Neuronal stem cell (in vitro differentiated cells): ENCODE data around the gene ATP8A2.

ENCODE experiments used
- DNase-seq: peaks from one replicate; pipeline ENCODE4 v3.0.0-alpha.2; 2013; ENCODE audit warnings: low spot score
- H2AFZ ChIP-seq: one replicate; pipeline ENCODE4 v1.6.1; 2013; ENCODE audit warnings: mild to moderate bottlenecking, low read length, inconsistent platforms
- H2AK5ac ChIP-seq: 2 replicates; pipeline ENCODE4 v1.6.1; 2013; ENCODE audit warnings: low read depth, mild to moderate bottlenecking, inconsistent platforms, low read length, moderate library complexity, mixed read lengths
- H2BK120ac ChIP-seq: 2 replicates; pipeline ENCODE4 v1.6.1; 2013; ENCODE audit warnings: low read depth, mild to moderate bottlenecking, inconsistent platforms, low read length, moderate library complexity, mixed read lengths
- H2BK12ac ChIP-seq: one replicate; pipeline ENCODE4 v1.6.1; 2013; ENCODE audit warnings: low read length, inconsistent platforms
- H2BK15ac ChIP-seq: 2 replicates; pipeline ENCODE4 v1.6.1; 2013; ENCODE audit warnings: mild to moderate bottlenecking, low read length, inconsistent platforms, mixed read lengths
- H2BK5ac ChIP-seq: one replicate; pipeline ENCODE4 v1.6.1; 2013; ENCODE audit warnings: inconsistent platforms, mild to moderate bottlenecking, low read length, moderate library complexity
- H3K14ac ChIP-seq: one replicate; pipeline ENCODE4 v1.6.1; 2013; ENCODE audit warnings: low read length, inconsistent platforms
- H3K18ac ChIP-seq: 2 replicates; pipeline ENCODE4 v1.6.1; 2013; ENCODE audit warnings: low read length, inconsistent platforms
- H3K23ac ChIP-seq: 2 replicates; pipeline ENCODE4 v1.6.1; 2013; ENCODE audit warnings: low read depth, mild to moderate bottlenecking, mixed read lengths, low read length, inconsistent platforms; ENCODE audit not compliant: poor library complexity
- H3K27ac ChIP-seq: replicated peaks from 3 replicates; pipeline ENCODE4 v1.5.1; 2013; ENCODE audit warnings: low read length, inconsistent platforms
- H3K27me3 ChIP-seq, 3 experiments: 2 replicates each; pipeline ENCODE4 v1.6.1; 2013; ENCODE audit warnings: low read length in 3 of 3, mild to moderate bottlenecking in 2 of 3, inconsistent platforms in 1 of 3, low read depth in 1 of 3, mixed read lengths in 1 of 3, moderate library complexity in 1 of 3; ENCODE audit not compliant: control insufficient read depth in 3 of 3, insufficient read depth in 3 of 3
- H3K36me3 ChIP-seq, 2 donors: replicated peaks in 1 of 2; 2 replicates each; pipeline ENCODE4 v1.6.1; 2013; ENCODE audit warnings: low read length in 2 of 2; ENCODE audit not compliant: control insufficient read depth in 2 of 2, insufficient read depth in 2 of 2
- H3K4ac ChIP-seq: 2 replicates; pipeline ENCODE4 v1.6.1; 2013; ENCODE audit warnings: inconsistent platforms, mild to moderate bottlenecking, low read length, moderate library complexity
- H3K4me1 ChIP-seq, 2 donors: 1 replicate in 1 of 2; 2 replicates in 1 of 2; pipeline ENCODE4 v1.6.1; 2013; ENCODE audit warnings: low read length in 2 of 2, low read depth in 1 of 2; ENCODE audit not compliant: control insufficient read depth in 2 of 2, insufficient read depth in 1 of 2
- H3K4me2 ChIP-seq: one replicate; pipeline ENCODE4 v1.6.1; 2013; ENCODE audit warnings: mild to moderate bottlenecking, low read length, inconsistent platforms; ENCODE audit not compliant: insufficient read depth, poor library complexity, severe bottlenecking
- H3K4me3 ChIP-seq, 2 donors: 2 replicates each; pipeline ENCODE4 v1.5.1; 2013; ENCODE audit warnings: low read length in 2 of 2, mild to moderate bottlenecking in 2 of 2, inconsistent platforms in 1 of 2, moderate library complexity in 1 of 2
- H3K79me1 ChIP-seq: one replicate; pipeline ENCODE4 v1.6.1; 2013; ENCODE audit warnings: low read depth, mild to moderate bottlenecking, inconsistent platforms, low read length, moderate library complexity
- H3K9ac ChIP-seq: one replicate; pipeline ENCODE4 v1.6.1; 2013; ENCODE audit warnings: mild to moderate bottlenecking, low read depth, low read length, inconsistent platforms; ENCODE audit not compliant: poor library complexity
- H3K9me3 ChIP-seq, 2 donors: replicated peaks in 1 of 2; 2 replicates each; pipeline versions ENCODE3 to v1.6.1; 2013; ENCODE audit warnings: low read length in 2 of 2, mild to moderate bottlenecking in 2 of 2, inconsistent platforms in 1 of 2, low read depth in 1 of 2, mixed read lengths in 1 of 2, moderate library complexity in 1 of 2; ENCODE audit not compliant: control insufficient read depth in 2 of 2, insufficient read depth in 1 of 2
- H4K8ac ChIP-seq: one replicate; pipeline ENCODE4 v1.6.1; 2013; ENCODE audit warnings: low read depth, mild to moderate bottlenecking, inconsistent platforms, low read length, moderate library complexity
- H4K91ac ChIP-seq: one replicate; pipeline ENCODE4 v1.6.1; 2013; ENCODE audit warnings: low read length, low read depth, mild to moderate bottlenecking, inconsistent platforms; ENCODE audit not compliant: poor library complexity
- WGBS, 2 donors: extraction: QIAGEN DNeasy Blood & Tissue Kit; methylation state at CpG; one replicate each; pipeline ENCODE4 v1.1.7; 2013; ENCODE audit warnings: missing lambda C conversion rate in 2 of 2, mixed read lengths in 1 of 2; ENCODE audit not compliant: insufficient read length in 2 of 2, insufficient replicate concordance in 1 of 2; ENCODE audit errors: extremely low coverage in 2 of 2; 5-methylcytosine and 5-hydroxymethylcytosine counted together

ATP8A2 gene

DNA sequence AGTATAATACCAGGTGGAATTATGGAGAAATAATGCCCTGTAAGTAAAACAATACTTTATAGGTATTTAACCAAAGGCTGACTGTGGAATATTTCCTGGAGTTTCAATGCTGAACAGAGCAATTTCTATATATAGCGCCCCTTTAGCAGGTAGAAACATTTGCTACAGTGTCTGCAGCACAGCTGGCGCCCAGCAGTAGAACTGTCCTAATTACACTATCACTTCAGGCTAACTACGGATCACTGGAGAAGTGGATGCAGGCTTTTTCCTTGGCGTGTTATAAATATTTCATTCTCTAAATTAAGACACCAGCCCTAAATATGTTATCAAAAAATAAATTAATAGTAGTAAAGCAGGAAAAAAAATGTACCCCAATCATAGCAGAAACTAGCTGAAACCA, 677.0 kb downstream of the ATP8A2 start:
- Histone ChIP-seq H4K8ac (no peak overlapping the region), H3K36me3 (peaks cover 0 to 18% of the 10 kb centered on the region in 2 donors), H2BK15ac (no peak overlapping the region), H3K14ac (no peak overlapping the region), H4K91ac (no peak overlapping the region), H2BK12ac (no peak overlapping the region), H3K4me3 (peak overlapping the region in 1 of 2 donors; percentile 68), H3K9me3 (peaks cover 0 to 3% of the 10 kb centered on the region in 2 donors), H3K4ac (no peak overlapping the region), H3K23ac (no peak overlapping the region), H3K27me3 (peaks cover 0 to 74% (median 0%) of the 10 kb centered on the region in 3 experiments), H3K27ac (no peak overlapping the region), H3K4me2 (peak overlapping the region; percentile 70), H2BK120ac (no peak overlapping the region), H3K18ac (no peak overlapping the region), H3K4me1 (peaks cover 0 to 10% of the 10 kb centered on the region in 2 donors), H2BK5ac (no peak overlapping the region), H3K9ac (no peak overlapping the region), H3K79me1 (peaks cover 5% of the 10 kb centered on the region), H2AK5ac (no peak overlapping the region), H2AFZ (no peak overlapping the region)
- no CpG with 5 or more reads among the region's 4 CpGs for WGBS, 2 donors
- DNase-seq: no peak

DNA sequence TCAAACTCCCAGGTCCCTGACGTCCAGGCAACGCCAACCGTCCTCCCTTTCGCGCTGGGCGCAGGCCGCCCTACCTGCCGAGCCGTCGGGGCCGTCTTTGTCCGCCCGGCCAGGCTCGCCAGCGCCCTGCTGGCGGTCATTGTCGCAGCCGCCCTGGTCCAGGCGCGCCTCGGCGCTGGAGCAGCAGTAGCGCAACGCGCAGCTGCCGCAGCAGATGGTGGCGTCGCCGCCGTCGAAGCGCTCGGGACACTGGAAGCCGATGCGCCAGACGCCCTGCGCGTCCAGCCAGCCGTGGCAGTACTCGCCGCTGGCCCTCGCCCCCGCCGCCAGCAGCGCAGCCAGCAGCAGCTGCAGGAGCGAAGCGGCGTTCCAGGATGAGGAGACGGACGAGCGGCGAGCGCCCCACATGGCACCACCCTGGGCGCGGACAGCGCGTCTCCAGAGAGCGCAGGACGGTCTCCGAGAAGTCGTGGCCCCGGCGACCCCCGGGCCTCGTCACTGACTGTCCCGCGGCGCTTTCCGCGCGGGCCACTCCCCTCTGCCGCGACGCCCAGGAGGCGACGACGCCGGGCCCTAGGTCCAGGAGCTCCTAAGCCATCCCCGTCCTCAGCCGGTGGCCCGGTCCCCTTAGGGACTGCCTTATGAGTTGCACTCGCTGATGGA, 678.9 kb downstream of the ATP8A2 start:
- H2AFZ ChIP-seq: peak overlapping the region; percentile 87
- no peak overlapping the region for H4K8ac ChIP-seq
- no peak overlapping the region for H2BK120ac ChIP-seq
- H3K79me1 ChIP-seq: peaks cover 5% of the 10 kb centered on the region
- H3K23ac ChIP-seq: peak overlapping the region; percentile 80
- H3K36me3 ChIP-seq: peaks cover 0 to 16% of the 10 kb centered on the region in 2 donors
- H3K14ac ChIP-seq: peak overlapping the region; percentile 100
- no peak overlapping the region for H3K27ac ChIP-seq
- H3K27me3 ChIP-seq: peaks cover 0 to 81% (median 0%) of the 10 kb centered on the region in 3 experiments
- no peak overlapping the region for H2BK12ac ChIP-seq
- H3K9ac ChIP-seq: peak overlapping the region; percentile 99
- DNase-seq: peak; percentile 30
- peaks cover 0 to 3% of the 10 kb centered on the region in 2 donors for H3K9me3 ChIP-seq
- H3K4ac ChIP-seq: peak overlapping the region; percentile 17
- peak overlapping the region; percentile 88 for H2BK5ac ChIP-seq
- no CpG with 5 or more reads among the region's 82 CpGs for WGBS, 2 donors
- peak overlapping the region; percentile 65 for H3K4me2 ChIP-seq
- H3K18ac ChIP-seq: peak overlapping the region; percentile 98
- H4K91ac ChIP-seq: no peak overlapping the region
- H3K4me3 ChIP-seq: peak overlapping the region in 1 of 2 donors; percentile 97
- peaks cover 0 to 10% of the 10 kb centered on the region in 2 donors for H3K4me1 ChIP-seq
- H2BK15ac ChIP-seq: peak overlapping the region; percentile 16
- H2AK5ac ChIP-seq: peak overlapping the region; percentile 78

DNA sequence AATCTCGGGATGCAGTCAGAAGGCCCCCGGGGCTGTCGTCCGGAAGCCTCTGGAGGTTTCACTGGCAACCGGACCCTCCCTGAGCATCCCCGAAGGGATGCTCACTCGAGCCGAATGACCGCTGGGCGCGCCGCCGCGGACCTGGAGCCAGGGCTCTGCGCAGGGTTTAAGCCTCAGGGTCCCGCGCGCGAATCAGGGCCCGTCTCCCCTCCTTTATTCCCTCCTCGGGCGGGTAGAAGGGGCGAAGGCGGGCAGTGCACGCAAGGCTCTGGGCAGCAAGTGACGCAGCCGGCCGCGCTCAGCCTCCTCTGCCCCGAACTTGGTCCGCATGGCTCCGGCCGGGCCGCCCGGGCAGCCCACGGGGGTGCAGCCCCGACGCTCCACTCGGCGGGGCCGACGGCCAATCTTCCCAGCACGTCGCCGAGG, 679.5 kb downstream of the ATP8A2 start:
- H2AFZ ChIP-seq: peak overlapping the region; percentile 87
- H3K4me3 ChIP-seq: peak overlapping the region in 1 of 2 donors; percentile 97
- peak overlapping the region; percentile 99 for H3K9ac ChIP-seq
- H3K9me3 ChIP-seq: peaks cover 0 to 3% of the 10 kb centered on the region in 2 donors
- H2BK5ac ChIP-seq: peak overlapping the region; percentile 88
- no peak overlapping the region for H4K8ac ChIP-seq
- peak overlapping the region; percentile 69 for H2BK12ac ChIP-seq
- H3K23ac ChIP-seq: peak overlapping the region; percentile 83
- WGBS, 2 donors: no CpG with 5 or more reads among the region's 45 CpGs
- H3K79me1 ChIP-seq: peaks cover 5% of the 10 kb centered on the region
- H3K4me2 ChIP-seq: peak overlapping the region; percentile 65
- no peak overlapping the region for H4K91ac ChIP-seq
- H2AK5ac ChIP-seq: peak overlapping the region; percentile 78
- H3K14ac ChIP-seq: peak overlapping the region; percentile 100
- no peak overlapping the region for H3K27ac ChIP-seq
- DNase-seq: peak; percentile 30
- peaks cover 0 to 10% of the 10 kb centered on the region in 2 donors for H3K4me1 ChIP-seq
- H2BK15ac ChIP-seq: peak overlapping the region; percentile 44
- peaks cover 0 to 83% (median 0%) of the 10 kb centered on the region in 3 experiments for H3K27me3 ChIP-seq
- H3K4ac ChIP-seq: peak overlapping the region; percentile 24
- H3K18ac ChIP-seq: peak overlapping the region; percentile 98
- H2BK120ac ChIP-seq: peak overlapping the region; percentile 76
- H3K36me3 ChIP-seq: peaks cover 0 to 13% of the 10 kb centered on the region in 2 donors

DNA sequence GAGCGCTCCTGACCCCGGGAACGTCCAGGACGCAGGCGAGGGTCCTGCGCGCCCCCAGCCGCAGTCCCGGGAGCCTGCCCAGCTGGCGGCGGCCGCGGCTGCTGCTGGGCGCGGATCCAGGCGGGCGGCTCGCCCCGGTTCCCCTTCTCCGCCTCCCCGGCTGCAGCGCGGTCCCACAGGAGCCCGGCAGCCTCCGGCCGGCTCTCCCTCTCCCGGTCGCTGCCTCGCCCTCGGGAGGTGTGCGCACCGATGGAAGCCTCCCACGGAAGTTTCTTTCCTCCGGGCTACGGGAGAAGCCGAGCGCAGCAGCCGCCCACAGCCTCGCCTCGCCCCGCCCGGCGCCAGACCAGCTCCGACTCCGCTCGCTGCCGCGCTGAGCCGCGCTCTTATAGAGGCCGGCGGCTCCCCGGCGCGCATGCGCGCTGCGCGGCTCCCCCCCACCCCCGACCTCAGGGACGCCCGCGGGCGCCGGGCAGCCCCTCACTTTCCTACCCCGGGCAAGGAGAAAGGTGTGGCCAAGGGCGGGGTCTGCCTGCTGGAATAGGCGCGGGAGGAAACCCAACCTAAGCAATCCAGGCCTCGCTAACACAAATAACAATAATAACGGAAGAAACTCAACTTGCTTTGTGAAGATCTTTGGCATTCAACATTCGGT, 680.0 kb downstream of the ATP8A2 start, which contains the start of gene SHISA2:
Gene SHISA2 (minus strand): TSS at position 360 of the 655 bp plus-strand sequence. CDS start 1,041 bp downstream, outside the sequence.
- peak within 1 kb of the TSS; percentile 69 for H2BK12ac ChIP-seq
- H3K4me3 ChIP-seq: peak within 1 kb of the TSS; percentile 20 to 97
- H4K91ac ChIP-seq: no peak within 1 kb of the TSS
- no peak within 1 kb of the TSS for H4K8ac ChIP-seq
- peak within 1 kb of the TSS; percentile 98 for H3K18ac ChIP-seq
- H3K27ac ChIP-seq: no peak within 1 kb of the TSS
- peaks cover 0 to 8% of the 10 kb centered on the region in 2 donors for H3K36me3 ChIP-seq
- H3K79me1 ChIP-seq: peaks cover 2% of the 10 kb centered on the region
- whole genome bisulfite sequencing, 2 donors: no CpG with 5 or more reads among the region's 72 CpGs
- H3K14ac ChIP-seq: peak within 1 kb of the TSS; percentile 100
- peak within 1 kb of the TSS; percentile 78 for H2AK5ac ChIP-seq
- peak within 1 kb of the TSS; percentile 76 for H2BK120ac ChIP-seq
- peak within 1 kb of the TSS; percentile 99 for H3K9ac ChIP-seq
- H3K27me3 ChIP-seq: peaks cover 0 to 80% (median 0%) of the 10 kb centered on the region in 3 experiments
- H3K4me1 ChIP-seq: peaks cover 0 to 8% of the 10 kb centered on the region in 2 donors
- peak within 1 kb of the TSS; percentile 99 for H3K23ac ChIP-seq
- peak; percentile 82 for DNase-seq
- no peaks in the 10 kb centered on the region for H3K9me3 ChIP-seq
- H2BK15ac ChIP-seq: peak within 1 kb of the TSS; percentile 44
- peak within 1 kb of the TSS; percentile 87 for H2AFZ ChIP-seq
- peak within 1 kb of the TSS; percentile 88 for H2BK5ac ChIP-seq
- peak within 1 kb of the TSS; percentile 24 for H3K4ac ChIP-seq
- peak within 1 kb of the TSS; percentile 65 for H3K4me2 ChIP-seq
